NT2/D1 (cell line): ENCODE data around the gene BNC2.

Source experiments
- SUZ12 ChIP-seq: IDR thresholded peaks from 2 replicates; pipeline ENCODE4 v1.6.1; 2011; ENCODE audit not compliant: insufficient read length, insufficient read depth; ENCODE audit errors: extremely low read depth
- YY1 ChIP-seq: IDR thresholded peaks from 2 replicates; pipeline ENCODE4 v1.6.1; 2011; ENCODE audit not compliant: insufficient read length, insufficient read depth
- ZNF274 ChIP-seq: IDR thresholded peaks from 2 replicates; pipeline ENCODE4 v1.6.1; 2011; ENCODE audit warnings: mild to moderate bottlenecking, low read depth, low read length

- no peak for TF ChIP-seq ZNF274
- no peak for TF ChIP-seq YY1
- no peak for TF ChIP-seq SUZ12
Measured at GRCh38 chr9:16846367-16846766, 24.1 kb downstream of the BNC2 start.
